Measurements from ENCODE around the gene NBEA. TPM values are rescaled to one million over a fixed set of nuclear protein-coding genes. Genes with fewer than 3 reads are reported as not detected.

NBEA gene
- total RNA-seq, 1 experiment from 2014 or later, result 0.54 TPM

DNA sequence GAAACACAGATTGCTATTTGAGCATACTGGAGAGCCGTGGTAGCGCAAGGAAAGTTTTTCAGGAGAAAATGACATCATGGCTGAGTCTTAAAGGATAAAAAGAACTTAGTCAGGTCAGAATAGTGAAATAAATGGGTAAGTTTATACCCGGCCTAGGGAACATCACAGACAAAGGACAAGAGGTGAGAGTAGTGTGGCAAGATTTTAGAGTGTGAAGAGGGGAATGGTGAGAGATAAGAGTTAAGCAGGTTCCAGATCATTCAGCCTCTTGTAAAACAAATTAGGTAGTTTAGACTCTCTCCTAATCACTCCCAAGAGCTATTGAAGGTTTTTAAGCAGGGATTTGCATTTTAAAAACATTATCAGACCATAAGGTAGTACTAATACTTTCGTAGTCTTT, 650.4 kb downstream of the NBEA start:
- no peak overlapping the region for H3K27ac Mint-ChIP-seq (ENCODE audit: unreplicated experiment)
- no peaks in the 10 kb centered on the region for H3K9me3 Mint-ChIP-seq (ENCODE audit: unreplicated experiment)
- intact Hi-C loops (cut with micrococcal nuclease; ENCODE audit: unreplicated experiment), result no loop called here
- peaks cover 4% of the 10 kb centered on the region for H3K27me3 Mint-ChIP-seq (ENCODE audit: insufficient read depth, unreplicated experiment)
- no peak overlapping the region for H3K4me3 ChIP-seq (ENCODE audit: low read depth, low read length)
- no peak overlapping the region for H3K4me3 Mint-ChIP-seq (ENCODE audit: unreplicated experiment)
- DNase-seq, result no peak
- H3K9me3 ChIP-seq, result no peaks in the 10 kb centered on the region
- H3K27me3 ChIP-seq (replicated peaks; ENCODE audit: control insufficient read depth, insufficient read depth, low read length), result no peaks in the 10 kb centered on the region
- no peaks in the 10 kb centered on the region for H3K4me1 Mint-ChIP-seq (ENCODE audit: low read depth, unreplicated experiment)
- POLR2A ChIA-PET, result no interaction called here
- H3K36me3 ChIP-seq (ENCODE audit: control insufficient read depth, insufficient read depth, low read length), result no peaks in the 10 kb centered on the region
- BruUV-seq (replicated peaks), result no TSS peak
- no peaks in the 10 kb centered on the region for H3K4me1 ChIP-seq
- CTCF ChIA-PET, result no interaction called here
- no peak for TF ChIP-seq CTCF (IDR thresholded peaks at IDR 0.05; ENCODE audit: insufficient read depth in 1 of 2, low read depth in 1 of 2, low read length in 1 of 2, severe bottlenecking in 1 of 2, unreplicated experiment in 1 of 2)
- no peaks in the 10 kb centered on the region for H3K36me3 Mint-ChIP-seq (ENCODE audit: insufficient read depth, unreplicated experiment)

DNA sequence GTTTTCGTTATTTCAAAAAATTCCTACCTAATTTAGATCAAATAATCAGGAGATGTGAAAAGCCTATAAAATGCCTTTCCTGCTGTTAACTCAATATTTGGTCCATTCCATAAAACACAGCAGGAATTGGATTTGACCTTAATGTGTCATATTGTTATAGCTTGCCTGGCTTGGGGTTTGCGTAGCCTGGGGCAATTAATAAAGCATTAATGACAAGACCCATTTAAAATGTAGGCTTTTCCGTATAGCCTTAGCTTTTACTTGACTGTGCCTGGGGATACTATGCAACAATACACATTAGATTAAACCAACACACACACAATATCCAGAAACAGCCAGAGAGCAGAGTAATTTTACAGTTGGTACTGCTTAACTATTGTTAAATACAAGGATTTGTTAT, 651.6 kb downstream of the NBEA start:
- H3K4me3 Mint-ChIP-seq (ENCODE audit: unreplicated experiment), result no peak overlapping the region
- H3K36me3 ChIP-seq (ENCODE audit: control insufficient read depth, insufficient read depth, low read length), result no peaks in the 10 kb centered on the region
- no peaks in the 10 kb centered on the region for H3K27me3 ChIP-seq (replicated peaks; ENCODE audit: control insufficient read depth, insufficient read depth, low read length)
- H3K9me3 ChIP-seq, result no peaks in the 10 kb centered on the region
- H3K4me1 ChIP-seq, result no peaks in the 10 kb centered on the region
- no peak overlapping the region for H3K27ac Mint-ChIP-seq (ENCODE audit: unreplicated experiment)
- H3K27me3 Mint-ChIP-seq (ENCODE audit: insufficient read depth, unreplicated experiment), result peaks cover 4% of the 10 kb centered on the region
- H3K36me3 Mint-ChIP-seq (ENCODE audit: insufficient read depth, unreplicated experiment), result no peaks in the 10 kb centered on the region
- POLR2A ChIA-PET, result no interaction called here
- no TSS peak for BruUV-seq (replicated peaks)
- H3K4me1 Mint-ChIP-seq (ENCODE audit: low read depth, unreplicated experiment), result no peaks in the 10 kb centered on the region
- H3K9me3 Mint-ChIP-seq (ENCODE audit: unreplicated experiment), result no peaks in the 10 kb centered on the region
- TF ChIP-seq CTCF (IDR thresholded peaks at IDR 0.05; ENCODE audit: insufficient read depth in 1 of 2, low read depth in 1 of 2, low read length in 1 of 2, severe bottlenecking in 1 of 2, unreplicated experiment in 1 of 2), result no peak
- DNase-seq, result no peak
- intact Hi-C loops (cut with micrococcal nuclease; ENCODE audit: unreplicated experiment), result no loop called here
- no peak overlapping the region for H3K4me3 ChIP-seq (ENCODE audit: low read depth, low read length)
- CTCF ChIA-PET, result no interaction called here

- no TSS peak for BruUV-seq (replicated peaks)
Observed at GRCh38 chr13:35594096-35594495, 652.0 kb downstream of the NBEA start.

More at GRCh38 chr13:35594096-35594495, 652.0 kb downstream of the NBEA start:
- no peak overlapping the region for H3K27ac Mint-ChIP-seq (ENCODE audit: unreplicated experiment)
- intact Hi-C loops (cut with micrococcal nuclease; ENCODE audit: unreplicated experiment), result no loop called here
- Histone ChIP-seq H3K4me3 (ENCODE audit: low read depth, low read length) (no peak overlapping the region), H3K9me3 (no peaks in the 10 kb centered on the region), H3K36me3 (ENCODE audit: control insufficient read depth, insufficient read depth, low read length) (no peaks in the 10 kb centered on the region), H3K27me3 (replicated peaks; ENCODE audit: control insufficient read depth, insufficient read depth, low read length) (no peaks in the 10 kb centered on the region), H3K4me1 (no peaks in the 10 kb centered on the region)
- no peak for DNase-seq
- H3K4me3 Mint-ChIP-seq (ENCODE audit: unreplicated experiment), result no peak overlapping the region
- H3K27me3 Mint-ChIP-seq (ENCODE audit: insufficient read depth, unreplicated experiment), result peaks cover 4% of the 10 kb centered on the region
- no peaks in the 10 kb centered on the region for H3K9me3 Mint-ChIP-seq (ENCODE audit: unreplicated experiment)
- POLR2A ChIA-PET, result no interaction called here
- CTCF ChIA-PET, result no interaction called here
- no peak for TF ChIP-seq CTCF (IDR thresholded peaks at IDR 0.05; ENCODE audit: insufficient read depth in 1 of 2, low read depth in 1 of 2, low read length in 1 of 2, severe bottlenecking in 1 of 2, unreplicated experiment in 1 of 2)
- H3K36me3 Mint-ChIP-seq (ENCODE audit: insufficient read depth, unreplicated experiment), result no peaks in the 10 kb centered on the region
- H3K4me1 Mint-ChIP-seq (ENCODE audit: low read depth, unreplicated experiment), result no peaks in the 10 kb centered on the region
